GM18511 (cell line): ENCODE results near the gene CCDC194.

Experiments
- ATAC-seq: cut with Tn5 transposase; IDR thresholded peaks from one replicate; pipeline ENCODE4 v1.9.1; 2021; ENCODE audit warnings: mild to moderate bottlenecking, moderate library complexity; ENCODE audit not compliant: unreplicated experiment

Gene CCDC194, protein sequence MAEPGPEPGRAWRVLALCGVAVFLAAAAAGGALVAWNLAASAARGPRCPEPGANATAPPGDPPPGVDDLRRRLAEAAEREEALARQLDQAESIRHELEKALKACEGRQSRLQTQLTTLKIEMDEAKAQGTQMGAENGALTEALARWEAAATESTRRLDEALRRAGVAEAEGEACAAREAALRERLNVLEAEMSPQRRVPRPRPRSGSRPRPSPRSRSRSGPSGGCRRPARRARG

DNA sequence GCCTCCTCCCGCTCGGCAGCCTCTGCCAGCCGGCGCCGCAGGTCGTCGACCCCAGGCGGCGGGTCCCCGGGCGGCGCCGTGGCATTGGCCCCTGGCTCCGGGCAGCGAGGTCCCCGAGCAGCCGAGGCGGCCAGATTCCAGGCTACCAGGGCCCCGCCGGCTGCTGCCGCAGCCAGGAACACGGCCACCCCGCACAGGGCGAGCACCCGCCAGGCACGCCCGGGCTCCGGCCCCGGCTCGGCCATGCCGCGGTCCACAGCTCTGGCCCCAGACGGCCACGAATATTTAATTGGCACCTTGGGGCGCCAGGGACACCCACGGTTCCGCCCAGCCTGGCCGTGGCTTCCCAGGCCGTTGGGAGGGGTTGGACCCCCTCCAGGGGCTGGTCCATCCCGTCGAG lies at the start of gene CCDC194:
TSS of gene CCDC194 (minus strand) at position 283 of the 400 bp plus-strand sequence. CDS start at position 245, 38 bp downstream.
- no peak for ATAC-seq

DNA sequence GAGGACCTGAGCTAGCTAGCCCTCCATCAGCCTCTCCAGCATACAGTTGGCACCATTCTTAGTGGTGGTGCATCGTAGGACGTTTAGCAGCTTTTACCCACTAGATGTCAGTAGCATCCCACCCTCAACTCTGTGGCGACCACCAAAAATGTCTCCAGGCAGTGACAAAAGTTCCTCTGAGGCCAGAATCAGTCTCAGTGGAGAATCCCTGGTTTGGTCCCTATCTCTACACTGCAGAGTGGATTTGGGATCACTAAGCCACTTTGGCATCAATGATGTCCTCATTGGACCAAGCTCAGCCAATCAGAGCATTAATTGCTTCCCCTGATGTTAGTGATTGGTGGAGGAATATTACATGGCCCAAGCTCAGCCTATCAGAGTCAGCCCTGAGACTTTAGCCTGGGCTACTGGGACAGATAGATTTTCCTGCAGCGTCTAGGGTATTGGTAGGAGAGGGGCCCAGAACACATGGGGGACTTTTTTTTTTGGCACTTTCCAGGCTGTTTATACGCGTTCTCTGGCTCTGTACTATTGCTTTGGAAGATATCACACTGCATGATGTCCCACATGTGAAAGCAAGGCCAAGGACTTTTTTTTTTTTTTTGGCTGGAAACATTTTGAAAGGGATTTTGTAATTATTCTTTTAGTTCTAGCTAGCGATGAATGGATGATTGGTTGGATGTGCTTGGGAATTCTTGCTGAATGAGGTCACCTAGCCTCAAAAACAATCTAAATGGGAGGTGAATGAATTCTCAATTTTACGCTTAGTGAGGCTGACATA lies 47.4 kb upstream of the CCDC194 start:
- ATAC-seq, result no peak

DNA sequence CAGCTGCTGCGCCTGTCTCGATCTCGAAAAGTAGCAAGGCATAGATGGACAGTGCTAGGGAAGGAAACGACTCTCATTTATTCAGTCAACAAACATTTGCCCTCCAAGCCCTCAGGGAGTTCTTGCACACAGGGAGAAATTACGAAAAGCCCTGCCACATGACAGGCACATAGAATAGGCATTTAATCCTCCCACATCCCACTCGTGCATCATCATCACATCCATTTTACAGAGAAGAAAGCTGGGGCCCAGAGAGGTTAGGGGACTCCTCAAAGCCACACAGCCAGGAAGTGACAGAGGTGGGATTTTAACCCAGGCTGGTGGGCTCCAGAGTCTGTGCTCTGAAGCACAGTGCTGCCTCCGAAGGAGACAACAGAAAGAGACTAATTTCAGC lies 42.9 kb upstream of the CCDC194 start:
- no peak for ATAC-seq

DNA sequence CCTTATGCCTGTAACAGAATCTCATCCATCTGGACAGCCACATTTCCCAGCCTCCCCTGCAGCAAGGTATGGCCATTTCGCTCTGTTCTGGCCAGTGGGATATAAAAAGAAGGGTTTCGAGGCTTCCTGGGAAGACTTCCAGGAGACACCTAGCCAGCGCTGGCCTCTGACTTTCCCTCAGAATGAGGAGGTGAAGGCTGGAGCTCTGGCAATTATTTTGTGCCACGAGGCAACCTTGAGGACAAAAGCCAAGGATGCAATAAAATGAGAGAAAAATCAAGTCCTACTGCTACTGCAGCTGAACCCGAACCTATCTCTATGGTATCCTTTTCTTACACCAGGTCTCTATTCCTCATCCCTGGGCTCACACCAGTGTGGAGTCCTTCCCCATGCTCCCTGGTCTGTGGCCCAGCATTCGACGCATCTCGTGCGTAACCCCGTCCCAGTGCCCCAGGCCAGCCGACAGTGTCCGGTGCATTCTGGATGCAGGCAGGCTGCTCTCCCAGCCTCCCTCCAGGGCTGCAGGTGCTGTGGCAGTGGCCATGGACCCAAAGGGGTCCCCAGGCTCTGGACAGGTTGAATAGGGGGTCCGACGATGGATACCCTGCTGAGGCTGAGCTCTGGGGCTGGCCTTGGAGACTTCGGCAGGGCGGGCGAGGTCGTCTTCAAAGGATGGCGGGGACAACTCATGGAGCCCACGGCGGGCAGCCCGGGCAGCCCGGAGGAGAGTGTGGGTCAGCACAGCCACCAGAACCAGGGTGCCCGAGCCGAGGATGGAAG lies 42.3 kb upstream of the CCDC194 start:
- ATAC-seq, result no peak

DNA sequence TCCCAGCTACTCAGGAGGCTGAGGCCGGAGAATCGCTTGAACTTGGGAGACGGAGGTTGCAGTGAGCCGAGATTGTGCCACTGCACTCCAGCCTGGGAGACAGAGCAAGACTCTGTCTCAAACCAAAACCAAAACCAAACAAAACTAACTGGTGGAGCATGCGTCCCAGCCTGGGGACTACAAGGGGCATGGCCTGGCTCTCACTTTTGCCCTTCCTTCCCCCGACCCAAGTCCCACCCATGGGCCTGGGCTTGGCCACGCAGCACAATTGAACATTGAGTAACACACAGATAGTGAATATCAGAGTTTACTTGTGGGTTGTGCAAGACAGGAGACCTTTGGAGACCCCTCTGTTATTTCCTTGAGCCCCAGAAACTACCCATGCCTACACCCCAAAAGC lies 41.2 kb upstream of the CCDC194 start:
- ATAC-seq, result no peak

DNA sequence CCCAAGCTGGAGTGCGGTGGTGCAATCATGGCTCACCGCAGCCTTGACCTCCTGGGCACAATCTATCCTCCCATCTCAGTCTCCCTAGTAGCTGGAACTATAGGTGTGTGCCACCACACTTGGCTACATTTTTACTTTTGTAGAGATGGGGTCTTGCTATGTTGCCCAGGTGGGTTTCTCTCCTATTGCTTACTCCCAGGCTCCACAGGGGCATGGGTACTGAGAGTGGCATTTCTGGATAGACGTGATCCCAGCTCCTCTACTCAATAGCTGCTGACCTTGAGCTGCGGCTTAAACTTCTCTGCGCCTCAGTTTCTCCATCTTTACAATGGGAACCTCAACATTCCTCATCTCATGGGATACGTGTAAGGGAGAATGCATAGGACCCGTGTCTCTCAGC lies 37.4 kb upstream of the CCDC194 start:
- ATAC-seq, result no peak

DNA sequence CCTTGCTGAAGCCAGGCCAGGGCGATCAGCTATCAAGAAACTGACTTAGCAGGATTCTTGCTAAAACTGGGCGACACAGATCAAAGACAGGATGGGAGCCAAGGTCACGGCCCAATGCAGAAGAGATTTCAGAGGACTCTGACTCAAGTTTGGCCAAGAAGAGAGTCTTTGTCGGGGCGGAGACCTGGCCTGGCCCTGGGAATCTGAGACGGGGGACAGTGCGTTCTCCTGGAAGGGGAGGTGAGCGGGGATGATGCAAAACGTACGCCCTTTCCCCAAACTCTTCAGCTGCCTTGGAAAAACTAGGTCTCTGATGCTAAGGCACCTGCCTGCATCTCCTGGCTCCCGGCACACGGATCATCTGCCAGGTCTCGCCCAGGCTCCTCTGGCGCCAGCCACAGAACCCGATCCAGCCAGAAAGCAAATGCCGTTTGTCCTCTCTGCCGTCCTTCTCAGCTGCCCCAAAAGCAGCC lies 35.7 kb upstream of the CCDC194 start:
- no peak for ATAC-seq

DNA sequence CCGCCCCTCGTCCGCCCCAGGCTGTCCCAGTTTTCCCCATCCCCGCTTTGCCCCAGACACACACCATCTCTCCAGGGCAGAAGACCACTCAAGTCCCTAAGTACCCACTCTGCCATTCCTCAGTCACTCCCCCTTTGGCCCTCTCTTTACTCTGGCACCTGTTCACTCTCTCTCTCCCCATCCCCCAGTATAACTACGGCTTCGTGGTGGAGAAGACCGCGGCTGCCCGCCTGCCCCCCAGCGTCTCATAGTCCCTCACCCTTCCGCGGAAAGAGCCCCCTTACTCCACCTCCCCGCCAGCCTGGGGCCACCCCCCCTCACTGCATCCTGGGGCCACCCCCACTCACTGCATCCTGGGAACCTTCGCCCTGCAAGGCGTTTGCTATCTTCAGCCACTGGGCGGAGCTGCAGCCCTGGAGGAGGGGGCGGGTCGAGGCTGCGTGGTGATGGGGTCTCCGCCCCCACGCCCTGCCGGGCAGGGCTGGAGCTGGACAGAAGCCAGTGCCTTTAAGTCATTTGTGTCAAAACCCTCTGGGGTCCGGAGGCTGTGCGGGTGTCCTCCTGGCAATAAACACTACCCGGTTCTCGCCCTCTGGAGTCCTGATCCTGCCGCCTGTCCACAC lies 30.9 kb upstream of the CCDC194 start:
- ATAC-seq, result no peak

DNA sequence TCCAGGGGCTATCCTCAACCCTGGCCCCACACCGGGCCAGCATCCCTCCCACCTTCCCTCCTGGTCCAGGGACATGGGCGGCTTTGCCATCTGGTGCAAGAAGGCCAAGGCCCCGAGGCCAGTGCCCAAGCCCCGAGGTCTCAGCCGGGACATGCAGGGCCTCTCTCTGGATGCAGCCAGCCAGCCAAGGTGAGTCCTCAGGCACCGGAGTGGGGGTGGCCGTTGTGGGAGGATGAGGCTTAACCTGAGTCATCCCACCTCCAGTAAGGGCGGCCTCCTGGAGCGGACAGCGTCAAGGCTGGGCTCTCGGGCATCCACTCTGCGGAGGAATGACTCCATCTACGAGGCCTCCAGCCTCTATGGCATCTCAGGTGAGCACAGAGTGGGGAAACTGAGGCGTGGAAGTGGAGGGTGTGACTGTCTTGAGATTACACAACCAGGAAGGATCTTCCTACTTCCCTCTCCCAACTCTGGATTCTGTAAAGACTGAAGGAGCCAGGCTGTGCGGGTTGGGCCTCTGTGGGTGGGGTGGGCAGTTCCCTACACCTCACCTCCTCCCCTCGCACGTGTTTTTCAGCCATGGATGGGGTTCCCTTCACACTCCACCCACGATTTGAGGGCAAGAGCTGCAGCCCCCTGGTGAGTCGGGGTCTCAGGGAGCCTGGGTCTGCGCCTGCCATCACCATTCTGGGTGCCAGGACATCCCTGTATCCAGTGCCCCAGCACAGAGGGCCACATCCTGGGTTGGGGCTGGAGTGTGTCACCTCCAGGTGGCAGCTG lies 29.6 kb upstream of the CCDC194 start:
- no peak for ATAC-seq

DNA sequence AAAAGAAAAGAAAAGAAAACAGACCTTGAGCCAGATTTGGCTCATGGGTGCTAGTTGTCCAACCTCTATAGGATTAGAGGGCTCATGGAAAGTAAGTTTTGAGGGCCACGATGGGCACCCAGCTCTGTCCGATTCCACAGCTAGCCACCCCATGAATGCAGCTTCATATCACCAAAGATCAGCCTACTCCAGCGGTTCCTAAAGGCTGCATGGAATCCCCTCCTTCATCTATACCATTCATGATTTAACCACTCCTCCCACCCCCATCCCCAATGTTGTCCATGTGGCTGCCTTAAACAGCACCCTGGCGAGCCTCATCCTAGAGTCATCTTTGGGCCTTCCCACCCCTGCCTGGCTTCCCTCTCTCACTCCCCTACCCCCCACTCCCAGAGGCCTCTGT lies 27.9 kb upstream of the CCDC194 start:
- ATAC-seq, result no peak

DNA sequence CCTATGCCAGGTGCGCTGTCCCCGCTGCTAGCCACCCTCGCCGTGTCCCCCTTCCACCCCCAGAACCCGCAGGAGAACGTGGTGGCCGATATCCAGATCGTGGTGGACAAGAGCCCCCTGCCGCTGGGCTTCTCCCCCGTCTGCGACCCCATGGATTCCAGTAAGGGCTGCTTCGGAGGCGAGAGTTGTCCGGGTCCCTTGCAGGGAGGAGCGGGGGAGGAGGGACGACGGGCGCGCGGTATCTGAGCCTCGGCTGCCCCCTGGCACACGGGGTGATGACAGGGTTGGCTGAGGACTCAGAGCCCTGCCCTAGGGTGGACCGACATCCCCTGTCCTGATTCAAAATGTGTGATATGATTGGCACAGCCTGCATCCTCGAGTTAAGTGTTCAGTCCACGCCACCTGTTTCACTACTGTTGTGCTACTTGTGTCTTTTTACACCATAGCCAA lies 26.5 kb upstream of the CCDC194 start:
- peak; percentile 13 for ATAC-seq

DNA sequence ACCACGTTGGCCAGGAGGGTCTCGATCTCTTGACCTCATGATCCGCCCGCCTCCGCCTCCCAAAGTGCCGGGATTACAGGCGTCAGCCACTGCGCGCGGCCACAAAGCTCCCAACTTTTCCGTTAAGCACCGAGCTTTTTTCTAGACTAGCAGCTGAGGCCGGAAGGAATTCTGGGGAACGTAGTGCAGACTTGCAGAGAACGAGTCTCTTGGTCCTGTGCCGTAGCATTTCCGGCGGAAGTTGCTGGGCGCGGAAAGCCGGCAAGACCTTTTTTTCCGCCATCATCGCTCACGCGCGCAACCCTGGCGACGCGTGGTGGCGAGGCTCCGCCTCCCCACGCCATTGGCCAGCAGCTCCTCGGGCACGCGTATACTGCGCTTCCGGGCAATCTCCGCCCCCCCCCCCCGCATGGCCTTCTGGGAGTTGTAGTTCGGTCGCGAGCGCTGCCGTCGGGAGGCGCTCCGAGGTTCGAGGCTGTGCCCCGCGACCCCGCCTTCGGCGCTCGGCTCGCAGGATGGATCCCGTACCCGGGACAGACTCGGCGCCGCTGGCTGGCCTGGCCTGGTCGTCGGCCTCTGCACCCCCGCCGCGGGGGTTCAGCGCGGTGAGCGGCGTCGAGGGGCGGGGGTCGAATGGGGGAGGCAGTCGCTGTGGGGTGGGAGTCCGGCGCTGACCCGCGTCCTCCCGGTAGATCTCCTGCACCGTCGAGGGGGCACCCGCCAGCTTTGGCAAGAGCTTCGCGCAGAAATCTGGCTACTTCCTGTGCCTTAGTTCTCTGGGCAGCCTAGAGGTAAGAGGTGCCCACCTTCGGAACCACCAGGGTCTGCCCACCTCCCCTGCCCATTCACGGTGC lies 25.9 kb upstream of the CCDC194 start, which contains the start of gene MVB12A:
TSS of gene MVB12A (plus strand) at position 427 of the 854 bp plus-strand sequence. CDS start at position 516, 89 bp downstream.
- peak; percentile 89 for ATAC-seq

DNA sequence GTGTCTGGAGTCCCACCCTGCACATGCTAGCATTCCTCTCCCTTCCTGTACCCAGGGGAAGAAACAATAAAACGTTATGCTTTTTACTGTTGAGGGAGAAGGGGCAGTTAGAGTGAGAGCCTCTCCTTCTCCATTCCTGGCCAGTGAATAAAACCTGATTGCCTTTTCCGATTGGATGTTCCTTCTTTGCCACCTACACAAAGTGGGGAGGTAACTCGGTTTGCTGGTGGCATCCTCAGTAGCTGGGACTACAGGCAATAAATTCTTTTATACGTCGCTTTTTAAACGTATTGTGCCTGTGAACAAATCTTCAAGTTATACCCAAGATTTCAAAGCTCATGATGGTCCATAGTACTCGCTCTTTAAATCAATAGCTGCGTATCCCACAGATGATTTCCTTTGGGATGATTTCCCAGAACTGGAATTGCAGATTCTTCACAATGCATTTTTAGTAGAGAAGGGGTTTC lies 25.2 kb upstream of the CCDC194 start:
- no peak for ATAC-seq

DNA sequence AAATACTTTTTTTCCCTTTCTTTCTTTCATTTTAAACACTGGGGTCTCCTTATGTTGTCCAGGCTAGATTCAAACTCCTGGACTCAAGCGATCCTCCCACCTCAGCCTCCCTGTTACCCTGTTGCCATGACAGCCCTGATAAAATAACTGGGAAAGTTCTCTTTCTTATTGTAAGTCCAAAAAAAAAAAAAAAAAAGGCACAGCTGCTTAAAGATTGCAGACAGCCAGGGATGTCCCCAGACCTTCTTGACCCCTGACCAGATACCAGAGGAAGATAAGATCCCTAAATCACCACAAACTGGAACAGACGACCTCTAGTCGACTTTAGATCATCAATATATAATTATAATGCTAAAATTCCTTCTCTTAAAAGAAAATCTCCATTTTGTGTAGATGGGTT lies 24.7 kb upstream of the CCDC194 start:
- ATAC-seq, result no peak

DNA sequence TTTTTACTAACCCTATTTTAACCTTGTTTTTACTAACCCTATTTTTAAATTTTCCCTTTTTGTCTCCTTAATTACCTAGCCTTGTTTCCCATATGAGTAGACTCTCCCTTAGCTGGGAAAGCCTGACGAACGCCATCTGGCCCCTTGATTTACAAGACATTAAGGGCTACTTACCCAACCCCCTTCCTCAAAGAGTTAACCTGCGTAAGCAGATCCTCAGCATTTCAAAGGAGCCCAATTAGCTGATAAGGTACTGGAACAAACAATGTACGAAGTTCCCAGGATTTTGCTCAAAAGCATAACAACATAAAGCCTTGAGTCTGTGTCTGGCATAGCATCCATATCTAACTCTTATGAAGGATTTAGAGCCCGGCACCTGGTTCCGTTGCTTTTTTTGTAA lies 21.1 kb upstream of the CCDC194 start:
- no peak for ATAC-seq

DNA sequence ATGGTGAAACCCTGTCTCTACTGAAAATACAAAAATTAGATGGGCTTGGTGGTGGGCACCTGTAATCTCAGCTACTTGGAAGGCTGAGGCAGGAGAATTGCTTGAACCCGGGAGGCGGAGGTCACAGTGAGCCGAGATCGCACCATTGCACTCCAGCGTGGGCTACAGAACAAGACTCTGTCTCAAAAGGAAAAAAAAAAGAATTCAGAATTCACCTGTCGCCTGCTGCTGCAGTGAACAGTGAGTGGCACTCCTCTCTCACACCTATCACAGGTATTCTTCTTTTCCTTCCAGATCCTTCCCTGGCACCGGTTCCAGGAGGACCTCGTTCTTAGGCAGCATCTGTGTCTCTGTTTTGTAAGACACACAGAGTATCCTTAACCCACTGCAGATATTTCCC lies 20.1 kb upstream of the CCDC194 start:
- no peak for ATAC-seq

DNA sequence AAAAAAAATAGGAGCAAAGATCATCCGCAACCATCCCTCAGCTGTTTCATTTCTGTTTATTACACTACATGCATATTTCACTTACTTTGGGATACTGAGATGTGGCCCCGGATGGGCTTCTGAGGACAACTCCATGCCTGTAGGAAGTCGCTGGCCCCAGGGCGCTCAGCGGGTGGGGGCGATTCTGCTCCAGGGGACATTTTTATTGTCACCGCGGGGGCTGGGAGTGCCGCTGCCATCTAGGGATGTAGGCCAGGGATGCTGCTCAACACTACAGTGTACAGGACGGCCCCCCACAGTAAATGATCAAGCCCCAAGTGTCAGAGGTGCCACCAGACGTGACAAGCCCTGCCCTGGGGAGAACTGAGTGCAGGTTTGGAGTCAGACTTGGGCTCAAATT lies 17.8 kb upstream of the CCDC194 start:
- ATAC-seq, result no peak

DNA sequence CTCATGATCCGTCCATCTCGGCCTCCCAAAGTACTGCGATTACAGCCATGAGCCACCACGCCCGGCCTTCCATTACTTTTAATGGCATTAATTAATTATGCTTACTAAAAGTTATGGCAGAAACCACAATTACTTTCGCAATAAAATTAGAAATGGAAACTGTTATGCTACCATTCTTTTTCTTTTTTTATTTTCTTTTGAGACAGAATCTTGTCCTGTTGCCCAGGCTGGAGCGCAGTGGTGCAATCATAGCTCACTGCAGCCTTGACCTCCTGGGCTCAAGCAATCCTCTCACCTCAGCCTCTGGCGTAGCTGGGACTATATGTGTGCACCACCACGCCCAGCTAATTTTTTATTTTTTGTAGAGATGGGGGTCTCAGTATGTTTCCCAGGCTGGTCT lies 16.0 kb upstream of the CCDC194 start:
- ATAC-seq, result no peak

DNA sequence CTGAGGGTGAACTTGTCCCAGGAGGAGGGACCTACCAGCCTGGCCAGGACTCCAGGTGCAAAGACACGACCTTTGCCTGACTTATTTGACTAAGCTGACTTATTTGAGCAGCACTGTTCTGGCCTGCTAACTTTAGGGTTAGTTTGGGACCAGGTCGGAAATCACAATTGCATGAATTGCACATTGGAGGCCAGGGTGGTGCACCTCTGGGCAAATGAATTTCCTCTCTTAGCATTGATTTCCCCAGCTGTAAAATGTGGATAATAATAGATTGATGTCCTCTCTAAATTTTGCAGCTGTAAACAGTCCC lies 12.8 kb upstream of the CCDC194 start:
- ATAC-seq, result no peak
